GM18873 (cell line): ENCODE results near the gene LRRC38.
"Not testable (repeated sequence)": the region's sequence is repeated elsewhere in the genome, so short reads cannot be mapped to it uniquely, and the experiment has no call there.

ENCODE experiments used
- ATAC-seq: cut with Tn5 transposase; IDR thresholded peaks from one replicate; pipeline ENCODE4 v1.9.1; 2021; ENCODE audit warnings: mild to moderate bottlenecking, moderate library complexity, moderate number of reproducible peaks; ENCODE audit not compliant: unreplicated experiment, low FRiP score

The LRRC38 gene

DNA sequence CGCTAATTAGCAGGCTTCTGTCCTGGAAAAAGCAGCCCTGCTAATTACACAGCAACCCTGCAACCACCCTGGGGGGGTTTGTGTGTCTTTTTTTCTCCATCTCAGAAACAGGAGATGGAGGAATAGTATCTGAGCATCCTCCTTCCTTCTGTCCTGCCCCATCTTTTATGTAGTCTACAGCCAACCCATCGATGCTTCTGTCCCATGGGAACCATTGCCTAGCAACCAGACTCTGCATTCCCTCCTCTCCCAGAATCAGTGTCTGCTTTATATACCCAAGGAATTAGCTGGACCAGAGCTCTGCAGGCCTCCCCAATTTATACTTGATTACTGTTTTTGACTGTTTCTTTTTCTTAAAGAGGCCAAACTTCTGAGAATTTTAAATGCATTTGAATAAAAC lies 35.1 kb downstream of the LRRC38 start:
- no peak for ATAC-seq

DNA sequence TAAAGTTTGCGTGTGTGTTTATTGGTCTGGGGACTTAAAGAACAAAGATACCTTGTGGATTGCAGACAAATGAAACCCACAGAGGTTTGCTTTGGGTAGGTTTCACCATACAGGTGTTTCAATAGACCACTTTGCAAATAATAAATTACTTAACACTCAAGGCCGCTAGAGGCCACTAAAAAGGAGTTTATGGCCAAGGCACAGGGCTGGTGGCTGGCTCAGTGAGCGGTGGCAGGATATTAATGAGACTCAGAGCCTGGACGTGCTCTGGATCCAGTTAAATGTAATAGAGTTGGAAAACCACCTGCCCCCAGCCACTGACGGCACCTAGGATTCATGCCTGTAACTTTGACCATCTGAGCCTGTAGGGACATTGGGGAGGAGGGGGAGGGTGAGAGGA lies 44.5 kb downstream of the LRRC38 start:
- no peak for ATAC-seq

DNA sequence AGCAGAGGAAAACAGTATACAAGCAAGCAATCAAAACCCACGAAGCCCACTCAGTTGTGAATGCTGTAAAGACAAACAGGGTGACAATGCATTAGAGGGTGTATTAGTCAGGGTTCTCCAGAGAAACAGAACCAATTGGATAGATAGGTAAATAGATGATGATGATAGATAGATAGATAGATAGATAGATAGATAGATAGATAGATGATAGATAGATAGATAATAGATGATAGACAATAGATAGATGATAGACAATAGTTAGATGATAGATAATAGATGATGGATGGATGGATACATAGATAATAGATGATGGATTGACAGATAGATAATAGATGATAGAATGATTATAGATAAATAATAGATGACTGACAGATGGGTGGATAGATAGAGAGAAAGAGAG lies 48.3 kb downstream of the LRRC38 start:
- no peak for ATAC-seq

DNA sequence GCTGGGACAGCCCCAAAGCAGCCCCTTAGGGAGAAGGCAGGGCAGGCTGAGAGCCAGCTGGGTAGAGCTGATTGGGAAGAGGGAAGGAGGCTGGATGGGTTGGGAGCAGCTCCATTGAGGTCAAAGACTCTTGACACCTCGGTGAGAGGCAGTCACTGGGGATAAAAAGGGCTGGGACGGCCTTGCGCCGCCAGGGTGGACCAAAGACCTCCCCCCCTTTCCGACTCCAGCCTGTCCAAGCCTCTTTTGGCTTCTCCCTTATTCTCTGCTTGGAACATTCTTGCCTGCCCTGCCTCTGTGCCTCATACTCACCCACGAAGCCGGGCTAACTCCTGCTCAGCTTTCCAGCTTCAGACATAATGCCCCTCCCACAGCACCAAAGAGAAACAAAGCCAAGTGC lies 51.1 kb downstream of the LRRC38 start:
- ATAC-seq = no peak

DNA sequence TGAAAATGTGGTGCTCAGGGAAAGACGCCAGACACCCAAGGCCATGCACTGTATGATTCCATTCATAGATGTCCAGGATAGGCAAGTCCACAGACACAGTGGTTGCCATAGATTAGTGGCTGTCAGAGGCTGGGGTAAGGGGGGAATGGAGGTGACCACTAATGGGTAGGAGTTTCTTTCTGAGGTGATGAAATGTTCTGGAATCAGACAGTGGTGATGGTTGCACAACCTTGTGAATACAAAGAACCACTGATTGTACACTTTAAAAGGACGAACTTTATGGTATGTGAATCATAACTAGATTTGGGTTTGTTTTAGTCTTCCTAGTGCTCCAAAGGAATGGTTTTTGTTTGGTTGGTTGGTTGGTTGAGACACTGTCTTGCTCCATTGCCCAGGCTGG lies 51.8 kb downstream of the LRRC38 start:
- ATAC-seq = no peak

DNA sequence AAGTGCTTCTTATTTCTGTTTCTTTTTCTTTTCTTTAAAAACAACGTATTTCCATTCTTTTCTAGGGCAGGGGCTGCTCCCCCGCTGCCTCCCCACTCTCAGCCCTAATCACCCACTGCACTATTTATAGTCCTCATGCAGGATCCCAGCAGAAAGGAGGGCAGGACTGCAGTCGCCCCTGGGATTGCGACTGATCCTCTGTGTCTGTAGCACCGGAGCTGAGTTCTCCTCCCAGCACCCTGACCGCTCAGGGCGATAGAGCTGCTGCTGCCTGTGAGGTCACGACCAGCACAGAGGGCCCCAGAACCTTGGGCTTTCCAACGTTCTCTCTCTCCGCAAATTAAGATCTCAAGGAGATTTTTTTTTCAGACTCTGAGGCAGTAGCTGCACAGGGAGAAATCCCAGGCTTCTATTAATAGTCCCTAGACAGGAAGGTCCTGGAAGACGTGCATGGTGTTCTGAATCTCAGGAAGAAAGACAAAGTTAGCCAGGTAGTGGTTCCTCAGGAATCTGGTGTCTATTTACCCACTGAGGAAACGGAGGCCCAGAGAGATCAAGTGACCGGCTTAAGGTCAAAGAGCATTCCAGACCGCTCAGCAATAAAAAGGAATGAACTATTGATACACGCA lies 56.8 kb downstream of the LRRC38 start:
- no peak for ATAC-seq

DNA sequence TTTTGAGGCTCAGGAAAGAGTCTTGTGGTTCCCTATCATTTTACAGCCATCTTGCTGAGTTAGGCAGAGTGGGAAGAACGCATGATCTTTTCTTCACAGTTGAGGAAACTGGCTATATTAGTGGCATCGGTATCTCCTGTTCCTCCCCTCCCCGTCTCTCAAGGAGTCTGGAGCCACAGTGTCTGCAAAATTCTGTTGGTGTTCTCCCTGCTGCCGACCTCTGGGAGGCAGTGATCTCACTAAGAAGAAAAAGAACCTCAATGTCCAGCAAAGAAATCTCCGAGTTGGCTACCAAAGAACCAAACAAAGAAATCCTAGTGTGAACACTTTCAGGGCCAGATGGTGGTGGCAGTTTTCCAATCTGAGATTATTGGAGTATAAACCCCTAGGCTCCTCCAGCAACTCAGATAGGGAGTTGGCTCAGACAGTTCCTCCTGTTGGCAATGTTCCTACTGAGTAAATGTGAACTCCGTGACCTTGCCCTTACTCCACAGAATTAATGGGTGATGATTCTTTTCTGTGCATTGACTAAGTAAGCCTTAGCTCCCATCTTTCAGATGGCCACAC lies 62.3 kb downstream of the LRRC38 start:
- ATAC-seq = no peak

DNA sequence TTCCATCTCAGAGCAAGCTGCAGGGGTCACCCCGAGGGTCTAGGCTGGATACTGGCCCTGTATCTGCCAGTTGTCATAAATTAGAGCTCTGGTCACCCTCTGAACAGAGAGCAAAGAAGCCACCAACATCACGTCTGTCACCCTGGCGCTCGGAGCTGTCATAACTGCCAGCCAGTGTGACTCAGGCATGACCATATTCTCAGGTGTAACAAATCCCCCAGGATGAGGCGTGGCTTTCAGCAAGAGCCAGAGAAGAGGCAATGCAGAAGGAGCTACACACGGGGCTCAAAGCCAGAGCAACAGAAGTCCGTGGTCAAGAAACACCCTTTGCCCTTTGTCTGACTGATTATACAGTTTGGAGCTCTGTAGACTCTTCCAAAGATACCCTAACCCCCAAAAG lies 63.6 kb downstream of the LRRC38 start:
- no peak for ATAC-seq

DNA sequence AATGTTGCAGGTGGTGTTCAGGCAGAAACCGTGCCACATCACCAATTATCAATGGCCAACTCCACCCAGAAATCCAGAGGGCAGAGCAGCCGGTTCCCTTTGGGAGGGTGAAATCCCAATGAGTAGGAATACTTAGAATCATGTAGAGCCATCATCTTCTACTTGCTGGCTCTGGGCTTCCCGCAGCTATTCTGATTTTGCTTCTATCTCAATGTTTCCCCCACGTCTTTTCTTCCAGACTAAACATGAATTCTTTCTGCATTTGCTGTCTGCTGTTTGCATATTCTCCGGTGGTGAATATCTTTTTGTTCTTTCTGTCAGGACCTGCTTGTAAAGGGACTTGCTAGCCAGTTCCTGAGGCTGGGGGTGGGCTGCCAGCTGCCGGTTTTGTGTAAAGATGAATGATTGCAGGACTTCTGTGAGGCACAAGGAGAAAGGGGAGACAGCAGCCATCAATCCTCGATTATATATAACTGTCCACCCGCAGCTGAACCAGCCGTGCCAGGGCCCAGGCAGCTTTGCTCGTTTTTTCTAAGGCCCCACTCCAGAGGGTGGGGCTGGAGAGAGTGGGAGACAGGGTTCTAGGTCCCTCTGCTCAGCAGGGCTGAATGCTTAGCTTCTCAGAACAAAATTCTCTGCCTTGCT lies 70.3 kb downstream of the LRRC38 start:
- ATAC-seq = no peak

DNA sequence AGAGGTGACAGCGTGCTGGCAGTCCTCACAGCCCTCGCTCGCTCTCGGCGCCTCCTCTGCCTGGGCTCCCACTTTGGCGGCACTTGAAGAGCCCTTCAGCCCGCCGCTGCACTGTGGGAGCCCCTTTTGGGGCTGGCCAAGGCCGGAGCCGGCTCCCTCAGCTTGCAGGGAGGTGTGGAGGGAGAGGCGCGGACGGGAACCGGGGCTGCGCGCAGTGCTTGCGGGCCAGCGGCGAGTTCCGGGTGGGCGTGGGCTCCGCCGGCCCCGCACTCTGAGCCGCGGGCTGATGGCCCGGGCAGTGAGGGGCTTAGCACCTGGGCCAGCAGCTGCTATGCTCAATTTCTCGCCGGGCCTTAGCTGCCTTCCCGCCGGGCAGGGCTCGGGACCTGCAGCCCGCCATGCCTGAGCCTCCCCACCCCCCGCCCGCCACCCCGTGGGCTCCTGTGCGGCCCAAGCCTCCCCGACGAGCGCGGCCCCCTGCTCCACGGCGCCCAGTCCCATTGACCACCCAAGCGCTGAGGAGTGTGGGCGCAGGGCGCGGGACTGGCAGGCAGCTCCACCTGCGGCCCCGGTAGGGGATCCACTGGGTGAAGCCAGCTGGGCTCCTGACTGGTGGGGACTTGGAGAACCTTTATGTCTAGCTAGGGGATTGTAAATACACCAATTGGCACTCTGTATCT lies 74.6 kb downstream of the LRRC38 start:
- ATAC-seq = not testable (repeated sequence)

DNA sequence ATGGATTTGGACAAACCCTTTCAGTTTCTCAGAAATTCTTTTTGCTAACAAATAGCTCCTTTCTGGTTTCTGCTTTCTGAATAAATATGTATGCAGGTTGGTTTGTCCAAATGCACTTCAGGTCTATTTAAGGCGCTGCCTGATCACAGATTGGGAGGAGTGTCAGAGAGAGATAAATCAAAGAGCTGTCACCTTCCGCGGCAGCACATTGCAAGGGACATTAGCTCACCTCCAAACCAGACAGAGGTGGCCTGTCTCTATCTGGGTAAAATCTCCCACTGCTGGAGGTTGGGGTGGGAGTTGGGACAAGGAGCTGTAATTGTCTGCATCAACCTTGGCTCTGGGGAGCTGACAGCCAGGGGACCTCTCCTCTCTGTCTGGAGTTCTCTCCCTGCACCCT lies 78.3 kb downstream of the LRRC38 start:
- ATAC-seq = no peak

DNA sequence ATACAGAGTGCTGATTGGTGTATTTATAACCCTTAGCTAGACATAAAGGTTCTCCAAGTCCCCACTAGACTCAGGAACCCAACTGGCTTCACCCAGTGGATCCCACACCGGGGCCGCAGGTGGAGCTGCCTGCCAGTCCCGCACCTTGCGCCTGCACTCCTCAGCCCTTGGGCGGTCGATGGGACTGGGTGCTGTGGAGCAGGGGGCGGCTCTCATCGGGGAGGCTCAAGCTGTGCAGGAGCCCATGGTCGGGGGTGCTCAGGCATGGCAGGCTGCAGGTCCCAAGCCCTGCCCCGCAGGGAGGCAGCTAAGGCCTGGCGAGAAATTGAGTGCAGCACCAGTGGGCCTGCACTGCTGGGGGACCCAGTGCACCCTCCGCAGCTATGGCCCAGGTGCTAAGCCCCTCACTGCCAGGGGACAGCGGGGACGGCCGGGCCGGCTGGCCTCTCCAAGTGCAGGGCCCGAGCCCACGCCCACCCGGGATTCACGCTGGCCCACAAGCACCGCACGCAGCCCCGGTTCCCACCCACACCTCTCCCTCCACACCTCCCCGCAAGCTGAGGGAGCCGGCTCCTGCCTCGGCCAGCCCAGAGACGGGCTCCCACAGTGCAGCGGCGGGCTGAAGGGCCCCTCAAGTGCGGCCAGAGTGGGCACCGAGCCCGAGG lies 80.0 kb downstream of the LRRC38 start:
- not testable (repeated sequence) for ATAC-seq

DNA sequence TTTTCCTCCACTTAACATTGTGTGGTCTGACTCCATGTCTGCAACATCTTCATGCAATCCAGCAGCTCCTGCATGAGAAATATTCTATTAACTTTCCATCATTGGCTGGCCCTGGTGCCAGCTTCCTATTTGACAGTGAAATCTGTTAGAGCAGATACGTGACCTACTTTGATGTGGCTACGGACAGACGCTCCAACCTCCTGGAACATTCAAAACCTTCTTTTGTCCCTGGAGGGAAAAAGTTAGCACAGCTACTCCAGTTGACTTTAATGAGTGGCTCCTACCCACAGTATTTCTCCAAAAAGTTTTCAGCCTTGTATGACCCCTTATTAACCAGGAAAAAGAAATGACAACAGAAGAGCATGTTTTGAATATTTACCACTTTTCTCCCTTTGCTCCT lies 81.6 kb downstream of the LRRC38 start:
- ATAC-seq = no peak

DNA sequence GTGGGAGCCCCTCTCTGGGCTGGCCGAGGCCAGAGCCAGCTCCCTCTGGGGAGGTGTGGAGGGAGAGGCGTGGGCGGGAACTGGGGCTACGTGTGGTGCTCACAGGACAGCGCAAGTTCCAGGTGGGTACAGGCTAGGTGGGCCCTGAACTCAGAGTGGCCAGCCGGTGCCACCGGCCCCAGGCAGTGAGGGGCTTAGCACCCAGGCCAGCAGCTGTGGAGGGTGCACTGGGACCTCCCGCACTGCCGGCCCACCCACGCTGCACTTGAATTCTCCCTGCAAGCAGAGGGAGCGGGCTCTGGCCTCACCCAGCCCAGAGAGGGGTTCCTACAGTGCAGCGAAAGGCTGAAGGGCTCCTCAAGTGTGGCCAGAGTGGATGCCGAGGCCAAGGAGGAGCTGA lies 83.3 kb downstream of the LRRC38 start:
- no peak for ATAC-seq
